Measurements from ENCODE around the gene HBQ1. TPM values are rescaled to one million over a fixed set of nuclear protein-coding genes. Genes with fewer than 3 reads are reported as not detected.
A peak's percentile ranks its signal among the peaks of the same experiment; 100 is the strongest.
"Not testable (repeated sequence)": the region's sequence is repeated elsewhere in the genome, so short reads cannot be mapped to it uniquely, and the experiment has no call there.

Gene HBQ1
- polyA plus RNA-seq, 12 donors: 0.35 to 5.6 (median 0.67) TPM; not detected in 2

DNA sequence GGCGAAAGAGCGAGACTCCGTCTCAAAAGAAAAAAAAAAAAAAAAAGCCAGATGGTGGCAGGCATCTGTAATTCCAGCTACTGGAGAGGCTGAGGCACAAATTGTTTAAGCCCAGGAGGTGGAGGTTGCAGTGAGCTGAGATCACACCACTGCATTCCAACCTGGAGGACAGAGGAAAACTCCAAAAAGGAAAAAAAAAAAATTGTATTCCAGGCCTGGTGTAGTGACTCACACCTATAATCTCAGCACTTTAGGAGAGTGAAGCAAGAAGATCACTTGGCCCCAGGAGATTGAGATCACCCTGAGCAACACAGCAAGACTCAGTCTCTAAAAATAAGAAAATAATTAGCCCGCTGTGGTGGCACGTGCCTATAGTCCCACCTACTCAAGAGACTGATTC, 20.1 kb downstream of the HBQ1 start:
- DNase-seq: no peak

DNA sequence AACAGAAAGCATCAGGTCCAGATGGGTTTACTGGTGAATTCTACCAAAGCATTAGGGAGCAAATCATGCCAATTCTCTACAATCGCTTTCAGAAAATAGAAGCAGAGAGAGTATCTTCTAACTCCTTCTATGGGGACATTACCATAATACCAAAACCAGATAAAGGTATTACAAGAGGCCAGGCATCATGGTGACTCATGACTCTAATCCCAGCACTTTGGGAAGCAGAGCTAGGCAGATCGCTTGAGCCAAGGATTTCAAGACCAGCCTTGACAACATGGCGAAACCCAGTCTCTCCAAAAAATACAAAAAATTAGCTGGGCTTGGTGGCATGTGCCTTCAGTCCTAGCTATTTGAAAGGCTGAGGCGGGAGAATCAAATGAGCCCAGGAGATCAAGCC, 23.0 kb downstream of the HBQ1 start:
- DNase-seq: no peak

DNA sequence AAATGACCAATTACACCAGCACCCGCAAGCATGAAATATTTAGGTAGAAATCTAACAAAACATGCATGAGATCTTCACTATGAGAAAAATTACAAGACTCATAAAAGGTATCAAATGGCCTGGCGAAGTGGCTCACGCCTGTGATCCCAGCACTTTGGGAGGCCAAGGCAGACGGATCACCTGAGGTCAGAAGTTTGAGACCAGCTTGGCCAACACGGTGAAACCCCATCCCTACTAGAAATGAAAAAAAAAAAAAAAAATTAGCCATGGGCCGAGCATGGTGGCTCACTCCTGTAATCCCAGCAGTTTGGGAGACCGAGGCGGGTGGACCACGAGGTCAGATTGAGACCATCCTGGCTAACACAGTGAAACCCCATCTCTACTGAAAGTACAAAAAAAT, 23.8 kb downstream of the HBQ1 start:
- DNase-seq: not testable (repeated sequence)

DNA sequence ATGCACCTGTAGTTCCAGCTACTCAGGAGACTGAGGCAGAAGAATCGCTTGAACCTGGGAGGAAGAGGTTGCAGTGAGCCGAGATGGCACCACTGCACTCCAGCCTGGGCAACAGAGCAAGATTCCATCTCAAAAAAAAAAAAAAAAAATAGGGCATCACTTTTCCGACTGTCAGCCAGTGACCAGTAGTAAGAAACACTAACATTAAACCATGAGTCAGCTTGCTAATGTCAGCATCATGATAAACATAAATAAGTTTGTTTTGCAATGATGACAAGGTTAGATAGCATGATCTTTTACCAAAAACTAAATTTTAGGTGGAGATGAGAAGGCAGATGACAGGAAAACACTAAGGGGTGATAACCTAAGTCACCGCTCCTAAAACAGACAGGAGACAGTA, 29.1 kb downstream of the HBQ1 start:
- DNase-seq: not testable (repeated sequence)

DNA sequence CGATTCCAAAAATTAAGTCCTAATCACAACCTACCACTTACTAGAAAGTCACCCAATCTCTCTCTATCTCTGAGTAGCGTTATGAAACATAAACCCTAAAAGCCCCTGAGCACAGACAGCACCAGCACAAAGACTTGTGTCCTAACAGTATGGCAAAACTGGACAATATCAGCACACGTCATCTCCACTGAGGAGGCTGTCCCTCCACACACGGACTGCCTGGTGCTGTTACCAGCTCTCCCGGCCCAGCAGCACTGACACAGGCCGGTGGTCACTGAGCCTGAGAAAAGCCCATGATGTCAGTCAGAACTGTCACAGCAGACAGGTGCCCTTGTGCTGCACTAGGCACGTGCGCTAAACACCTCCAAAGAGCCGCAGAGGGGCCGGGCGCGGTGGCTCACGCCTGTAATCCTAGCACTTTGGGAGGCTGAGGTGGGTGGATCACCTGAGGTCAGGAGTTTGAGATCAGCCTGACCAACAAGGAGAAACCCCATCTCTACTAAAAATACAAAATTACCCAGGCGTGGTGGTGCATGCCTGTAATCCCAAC, 31.4 kb downstream of the HBQ1 start:
- DNase-seq: not testable (repeated sequence)

DNA sequence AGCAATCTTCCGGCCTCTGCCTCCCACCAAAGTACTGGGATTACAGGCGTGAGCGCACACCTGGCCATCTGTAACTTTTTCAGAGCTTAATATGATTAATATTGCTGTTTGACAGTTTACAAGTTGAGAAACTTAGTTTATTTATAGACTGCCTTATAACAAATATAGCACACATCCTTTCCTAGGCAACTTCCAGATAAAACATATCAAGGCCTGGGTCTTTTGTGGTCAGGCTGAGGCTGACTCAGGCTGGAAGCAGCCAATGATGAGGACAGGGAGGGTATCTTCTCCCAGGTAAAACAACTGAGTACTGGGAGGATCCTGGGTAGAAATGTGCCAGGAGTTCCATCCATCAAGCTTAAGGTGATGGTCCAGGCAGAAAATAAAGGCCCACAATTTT, 32.7 kb downstream of the HBQ1 start:
- no peak for DNase-seq

DNA sequence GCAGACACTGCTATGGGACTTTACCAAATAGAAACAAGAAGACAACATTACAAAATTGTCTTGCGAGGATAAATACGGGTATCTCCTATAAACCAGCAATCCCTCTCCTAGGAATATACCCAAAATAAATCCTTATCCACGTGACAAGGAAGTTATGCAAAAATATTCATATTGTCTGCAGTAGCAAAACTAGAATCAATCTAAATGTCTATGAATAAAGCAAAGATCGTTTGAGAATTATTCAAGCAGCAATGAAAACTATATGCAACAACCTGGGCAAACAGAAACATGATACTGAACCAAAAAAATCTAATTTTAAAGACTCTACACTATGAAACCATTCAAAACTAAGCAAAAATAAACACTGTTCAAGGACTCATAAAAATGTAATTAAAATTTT, 39.8 kb downstream of the HBQ1 start:
- no peak for DNase-seq

DNA sequence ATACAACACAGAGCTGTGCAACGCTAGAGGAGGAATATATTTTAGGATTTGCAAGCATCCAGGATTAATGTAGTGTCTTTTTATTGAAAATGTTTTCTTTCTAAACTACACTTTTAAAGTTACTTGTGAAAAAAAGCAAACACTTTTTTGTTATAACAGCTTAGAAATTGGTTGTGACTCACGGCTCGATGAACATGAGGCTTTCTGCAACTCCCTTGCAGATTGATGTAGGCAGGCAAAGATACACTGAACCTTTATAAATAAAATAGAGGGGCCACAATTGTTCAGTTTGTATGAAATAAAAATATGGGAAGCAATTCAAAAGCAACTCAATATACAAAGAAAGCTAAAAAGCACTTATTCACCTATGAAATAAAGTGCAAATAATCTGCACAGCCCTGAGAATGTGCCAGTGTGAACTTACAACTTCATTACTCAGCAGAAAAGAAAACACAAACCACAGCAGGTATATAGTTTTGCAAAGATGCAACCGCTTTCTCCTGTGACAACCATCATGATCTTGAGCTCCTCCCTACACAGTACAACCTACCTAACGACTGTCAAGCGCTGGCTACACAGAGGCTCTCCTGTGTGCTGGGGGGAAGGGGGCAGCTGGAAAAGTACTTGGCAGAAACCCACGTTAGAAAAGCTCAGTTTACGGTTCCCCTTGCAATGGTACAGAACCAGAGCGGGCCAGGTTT, 48.0 kb downstream of the HBQ1 start:
- no peak for DNase-seq

DNA sequence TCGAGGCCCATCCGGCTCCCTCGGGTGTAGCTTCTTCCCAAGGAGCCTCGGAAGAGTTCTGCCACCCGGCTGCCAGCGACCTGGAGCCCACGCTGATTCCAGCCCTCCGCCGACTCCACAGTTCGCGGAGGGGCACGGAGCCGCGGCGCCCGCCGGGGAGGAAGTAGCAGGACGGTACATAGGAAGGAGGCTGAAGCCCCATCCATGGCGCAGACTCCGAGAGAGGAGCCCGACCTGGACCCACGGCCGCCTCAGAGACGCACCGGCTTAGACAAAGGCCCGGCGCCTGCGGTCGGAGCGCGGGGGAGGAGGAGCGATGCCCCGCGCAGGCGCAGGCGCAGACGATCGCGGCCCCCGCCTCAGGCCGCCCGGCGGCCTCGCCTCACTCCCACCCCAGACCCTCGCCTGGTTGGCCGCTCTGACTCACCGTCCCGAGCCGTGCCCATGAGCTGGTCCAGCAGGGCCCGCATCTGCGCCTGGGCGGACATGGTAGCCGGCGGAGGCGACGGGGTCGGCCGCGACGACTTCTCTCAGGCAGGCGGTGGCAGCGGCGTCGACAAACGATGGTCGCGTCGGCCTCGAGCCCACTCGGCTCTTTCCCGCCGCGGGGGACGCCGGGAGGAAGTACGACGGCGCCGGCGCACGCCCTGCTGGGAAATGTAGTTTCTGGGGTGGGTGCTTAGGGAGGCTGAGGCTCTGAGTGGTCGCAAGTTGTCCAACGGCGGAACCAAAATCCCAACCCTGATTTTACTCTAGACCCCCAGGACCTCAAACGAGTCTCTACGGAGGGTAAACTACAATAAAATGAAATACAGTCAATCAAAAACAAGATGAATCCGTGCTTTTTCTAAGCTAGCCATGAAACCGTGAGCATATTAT, 48.8 kb downstream of the HBQ1 start, which contains the start of gene LUC7L:
Gene LUC7L (minus strand): TSS at position 598 of the 879 bp plus-strand sequence. CDS start 110 bp downstream, at position 488.
- peak; percentile 93 for DNase-seq

DNA sequence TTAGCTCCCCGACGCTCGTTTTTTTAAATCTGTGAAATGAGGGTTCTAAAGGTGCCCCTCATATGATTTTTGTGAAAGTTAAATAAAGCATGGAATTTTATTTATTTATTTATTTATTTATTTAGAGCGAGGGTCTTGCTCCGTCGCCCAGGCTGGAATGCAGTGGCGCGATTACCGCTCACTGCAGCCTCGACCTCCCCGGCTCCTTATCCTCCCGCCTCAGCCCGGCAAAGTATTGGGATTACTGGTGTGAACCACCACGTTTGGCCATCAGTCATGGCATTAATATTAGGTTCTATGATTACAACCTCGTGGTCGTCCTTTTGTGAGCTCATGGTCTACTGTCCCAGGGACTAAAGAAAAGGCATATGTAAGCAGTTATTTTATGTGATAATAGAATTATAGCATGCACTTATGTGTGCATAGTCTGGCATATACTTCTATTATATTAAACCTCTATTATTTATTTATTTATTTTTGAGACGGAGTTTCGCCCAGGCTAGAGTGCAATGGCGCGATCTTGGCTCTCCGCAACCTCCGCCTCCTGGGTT, 49.5 kb downstream of the HBQ1 start:
- DNase-seq: no peak

DNA sequence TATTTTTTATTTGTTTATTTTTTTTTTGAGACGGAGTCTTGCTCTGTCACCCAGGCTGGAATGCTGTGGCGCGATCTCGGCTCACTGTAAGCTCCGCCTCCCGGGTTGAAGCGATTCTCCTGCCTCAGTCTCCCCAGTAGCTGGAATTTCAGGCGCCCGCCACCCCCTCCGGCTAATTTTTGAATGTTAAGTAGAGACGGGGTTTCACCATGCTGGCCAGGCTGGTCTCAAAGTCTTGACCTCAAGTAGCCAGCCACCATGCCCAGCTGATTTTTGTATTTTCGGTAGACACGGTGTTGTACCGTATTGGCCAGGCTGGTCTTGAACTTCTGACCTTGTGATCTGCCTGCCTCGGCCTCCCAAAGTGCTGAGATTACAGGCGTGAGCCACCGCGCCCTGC, 50.1 kb downstream of the HBQ1 start:
- DNase-seq: not testable (repeated sequence)

Other genes with a start within 250 kb of the HBQ1 start
- 10 to 100 TPM in 1 of 12 donors, 1 to 10 TPM in 10, not detected in 1; 6.0 to 13.5 (median 7.8) TPM for gene POLR3K, start 126.9 kb upstream of the HBQ1 start, polyA plus RNA-seq (ENCODE audit: insufficient read length in 12 of 12)
- gene SNRNP25, start 126.6 kb upstream of the HBQ1 start, polyA plus RNA-seq (ENCODE audit: insufficient read length in 12 of 12): 10 to 100 TPM in 11 of 12 donors, not detected in 1; 19.6 to 39.7 (median 23.7) TPM
- 10 to 100 TPM in 11 of 12 donors, not detected in 1; 31.2 to 66.9 (median 42.5) TPM for gene RHBDF1, start 107.8 kb upstream of the HBQ1 start, polyA plus RNA-seq (ENCODE audit: insufficient read length in 12 of 12)
- 10 to 100 TPM in 11 of 12 donors, not detected in 1; 16.8 to 38.1 (median 24.6) TPM for gene MPG, start 102.2 kb upstream of the HBQ1 start, polyA plus RNA-seq (ENCODE audit: insufficient read length in 12 of 12)
- 10 to 100 TPM in 11 of 12 donors, not detected in 1; 22.2 to 38.6 (median 24.9) TPM for gene NPRL3, start 41.8 kb upstream of the HBQ1 start, polyA plus RNA-seq (ENCODE audit: insufficient read length in 12 of 12)
- gene HBZ, start 27.8 kb upstream of the HBQ1 start, polyA plus RNA-seq (ENCODE audit: insufficient read length in 12 of 12): 10 to 100 TPM in 2 of 12 donors, 1 to 10 TPM in 7, under 1 TPM in 1, not detected in 2; 0.39 to 18.1 (median 2.9) TPM
- 10 to 100 TPM in 4 of 12 donors, 1 to 10 TPM in 6, not detected in 2; 1.5 to 22.3 (median 6.9) TPM for gene HBM, start 14.5 kb upstream of the HBQ1 start, polyA plus RNA-seq (ENCODE audit: insufficient read length in 12 of 12)
- gene HBA2, start 7.6 kb upstream of the HBQ1 start, polyA plus RNA-seq (ENCODE audit: insufficient read length in 12 of 12): over 10,000 TPM in 1 of 12 donors, 1,000 to 10,000 TPM in 9, 100 to 1,000 TPM in 1, not detected in 1; 758 to 11,097 (median 3,094) TPM
- over 10,000 TPM in 1 of 12 donors, 1,000 to 10,000 TPM in 9, 100 to 1,000 TPM in 2; 512 to 13,335 (median 2,461) TPM for gene HBA1, start 3.8 kb upstream of the HBQ1 start, polyA plus RNA-seq (ENCODE audit: insufficient read length in 12 of 12)
- 100 to 1,000 TPM in 2 of 12 donors, 10 to 100 TPM in 9, not detected in 1; 52.4 to 116 (median 67.1) TPM for gene LUC7L, start 49.0 kb downstream of the HBQ1 start, polyA plus RNA-seq (ENCODE audit: insufficient read length in 12 of 12)
- 10 to 100 TPM in 11 of 12 donors, not detected in 1; 26.7 to 74.6 (median 38.5) TPM for gene FAM234A, start 54.4 kb downstream of the HBQ1 start, polyA plus RNA-seq (ENCODE audit: insufficient read length in 12 of 12)
- gene RGS11, start 95.5 kb downstream of the HBQ1 start, polyA plus RNA-seq (ENCODE audit: insufficient read length in 12 of 12): 1 to 10 TPM in 8 of 12 donors, under 1 TPM in 3, not detected in 1; 0.59 to 9.0 (median 1.2) TPM
- 1 to 10 TPM in 3 of 12 donors, under 1 TPM in 6, not detected in 3; 0.53 to 2.4 (median 0.93) TPM for gene ARHGDIG, start 100.1 kb downstream of the HBQ1 start, polyA plus RNA-seq (ENCODE audit: insufficient read length in 12 of 12)
- 1 to 10 TPM in 4 of 12 donors, under 1 TPM in 6, not detected in 2; 0.27 to 2.4 (median 0.75) TPM for gene PDIA2, start 102.7 kb downstream of the HBQ1 start, polyA plus RNA-seq (ENCODE audit: insufficient read length in 12 of 12)
- gene AXIN1, start 172.3 kb downstream of the HBQ1 start, polyA plus RNA-seq (ENCODE audit: insufficient read length in 12 of 12): 10 to 100 TPM in 7 of 12 donors, 1 to 10 TPM in 4, not detected in 1; 8.1 to 21.7 (median 10.7) TPM
- gene MRPL28, start 190.1 kb downstream of the HBQ1 start, polyA plus RNA-seq (ENCODE audit: insufficient read length in 12 of 12): 10 to 100 TPM in 11 of 12 donors, not detected in 1; 31.5 to 51.3 (median 36.6) TPM
- 10 to 100 TPM in 11 of 12 donors, not detected in 1; 18.0 to 38.6 (median 23.1) TPM for gene PGAP6, start 201.5 kb downstream of the HBQ1 start, polyA plus RNA-seq (ENCODE audit: insufficient read length in 12 of 12)
- 100 to 1,000 TPM in 2 of 12 donors, 10 to 100 TPM in 9, not detected in 1; 50.6 to 158 (median 70.1) TPM for gene NME4, start 216.7 kb downstream of the HBQ1 start, polyA plus RNA-seq (ENCODE audit: insufficient read length in 12 of 12)
- gene DECR2, start 221.4 kb downstream of the HBQ1 start, polyA plus RNA-seq (ENCODE audit: insufficient read length in 12 of 12): 10 to 100 TPM in 6 of 12 donors, 1 to 10 TPM in 5, not detected in 1; 7.7 to 26.3 (median 11.0) TPM
- 10 to 100 TPM in 11 of 12 donors, not detected in 1; 20.7 to 47.1 (median 27.6) TPM for gene RAB11FIP3, start 245.2 kb downstream of the HBQ1 start, polyA plus RNA-seq (ENCODE audit: insufficient read length in 12 of 12)

Measured in muscle of arm (tissue), 12 donors.